ENCODE measurements around the gene UQCC3.
A peak's percentile ranks its signal among the peaks of the same experiment; 100 is the strongest.

The UQCC3 gene

DNA sequence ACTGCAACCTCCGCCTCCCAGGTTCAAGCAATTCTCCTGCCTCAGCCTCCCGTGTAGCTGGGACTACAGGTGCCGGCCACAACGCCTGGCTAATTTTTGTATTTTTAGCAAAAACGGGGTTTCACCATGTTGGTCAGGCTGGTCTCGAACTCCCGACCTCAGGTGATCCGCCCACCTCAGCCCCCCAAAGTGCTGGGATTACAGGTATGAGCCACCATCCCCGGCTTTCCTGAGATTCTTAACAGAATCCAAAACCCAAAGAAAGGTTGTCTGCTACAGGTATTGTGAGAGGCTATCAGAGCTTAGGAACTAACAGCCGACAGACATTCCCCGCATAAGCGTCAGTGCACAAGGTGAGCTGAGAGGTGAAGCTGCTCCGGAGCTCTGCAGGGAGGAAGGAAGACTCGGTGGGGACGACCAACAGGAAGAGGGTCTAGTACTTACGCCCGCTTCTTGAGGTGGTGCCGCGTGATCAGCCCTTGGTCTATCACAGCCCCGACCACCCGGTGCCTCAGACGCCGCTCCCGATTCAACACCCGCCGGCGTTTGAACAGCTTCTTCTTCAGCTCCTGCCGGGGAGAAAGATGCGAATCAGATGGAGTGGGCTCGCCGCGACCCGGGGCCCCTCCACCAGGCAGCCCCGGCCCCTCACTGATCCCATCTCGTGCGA is 6.9 kb upstream of the UQCC3 start:
- Histone ChIP-seq H3K9me3 (ENCODE audit: control insufficient read depth, insufficient read depth, low read length) (no peaks in the 10 kb centered on the region), H3K36me3 (ENCODE audit: control insufficient read depth, low read length) (peaks cover 64% of the 10 kb centered on the region), H3K9me2 (replicated peaks; ENCODE audit: control insufficient read depth, low read length) (no peaks in the 10 kb centered on the region), H3K4me3 (ENCODE audit: low read length) (peak overlapping the region; percentile 98), H3F3A (ENCODE audit: control insufficient read depth, insufficient read depth) (peaks cover 42% of the 10 kb centered on the region), H3K4me1 (ENCODE audit: control insufficient read depth, low read length) (peaks cover 36% of the 10 kb centered on the region), H3K27ac (ENCODE audit: low read depth, low read length) (peak overlapping the region; percentile 92), H3K79me2 (ENCODE audit: control insufficient read depth, low read length) (peaks cover 61% of the 10 kb centered on the region), H3K27me3 (ENCODE audit: control insufficient read depth, low read length) (no peaks in the 10 kb centered on the region), H3K4me2 (ENCODE audit: low read length) (peak overlapping the region; percentile 99), H4K20me1 (ENCODE audit: control insufficient read depth, insufficient read depth, low read depth, low read length) (peaks cover 12% of the 10 kb centered on the region)
- TF ChIP-seq, protein P1, sequence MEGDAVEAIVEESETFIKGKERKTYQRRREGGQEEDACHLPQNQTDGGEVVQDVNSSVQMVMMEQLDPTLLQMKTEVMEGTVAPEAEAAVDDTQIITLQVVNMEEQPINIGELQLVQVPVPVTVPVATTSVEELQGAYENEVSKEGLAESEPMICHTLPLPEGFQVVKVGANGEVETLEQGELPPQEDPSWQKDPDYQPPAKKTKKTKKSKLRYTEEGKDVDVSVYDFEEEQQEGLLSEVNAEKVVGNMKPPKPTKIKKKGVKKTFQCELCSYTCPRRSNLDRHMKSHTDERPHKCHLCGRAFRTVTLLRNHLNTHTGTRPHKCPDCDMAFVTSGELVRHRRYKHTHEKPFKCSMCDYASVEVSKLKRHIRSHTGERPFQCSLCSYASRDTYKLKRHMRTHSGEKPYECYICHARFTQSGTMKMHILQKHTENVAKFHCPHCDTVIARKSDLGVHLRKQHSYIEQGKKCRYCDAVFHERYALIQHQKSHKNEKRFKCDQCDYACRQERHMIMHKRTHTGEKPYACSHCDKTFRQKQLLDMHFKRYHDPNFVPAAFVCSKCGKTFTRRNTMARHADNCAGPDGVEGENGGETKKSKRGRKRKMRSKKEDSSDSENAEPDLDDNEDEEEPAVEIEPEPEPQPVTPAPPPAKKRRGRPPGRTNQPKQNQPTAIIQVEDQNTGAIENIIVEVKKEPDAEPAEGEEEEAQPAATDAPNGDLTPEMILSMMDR (IDR thresholded peaks at IDR 0.05; ENCODE audit: low read depth, low read length, poor library complexity, severe bottlenecking), result no peak
- no peak for TF ChIP-seq EZH2phosphoT487 (IDR thresholded peaks at IDR 0.05; ENCODE audit: borderline replicate concordance, low read length)

DNA sequence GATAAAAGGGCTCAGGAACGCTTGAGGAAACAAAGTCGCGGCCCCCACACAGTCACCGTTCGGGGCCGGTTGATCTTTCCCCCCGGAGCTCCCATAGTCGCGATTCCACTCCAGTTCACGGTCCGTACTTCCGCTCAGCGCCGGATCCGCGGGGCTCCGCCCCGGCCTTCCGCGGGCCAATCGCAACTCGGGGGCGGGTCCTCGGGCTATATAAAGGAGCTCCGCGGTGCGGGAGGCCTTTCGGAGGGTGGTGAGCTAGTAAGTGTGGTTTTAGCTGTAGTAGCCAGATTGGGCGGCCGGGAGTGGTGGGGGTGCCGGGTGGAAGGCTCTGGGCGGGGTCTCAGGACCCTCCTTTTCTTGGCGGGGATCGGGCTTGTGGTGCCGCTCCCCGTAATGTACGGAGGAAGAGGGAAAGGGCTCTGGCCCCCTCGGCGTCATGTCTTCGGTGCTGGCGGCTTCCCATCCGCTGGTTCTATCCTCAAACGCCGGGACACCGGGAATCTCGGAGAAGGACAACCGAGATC is 6.3 kb upstream of the UQCC3 start, which contains the start of the genes C11orf98 and CSKMT:
Gene C11orf98, minus strand, starts transcription at position 136 of the 524 bp plus-strand sequence. Its CDS starts 41 bp downstream, at position 95.
Gene CSKMT, plus strand, starts transcription at position 238 of the 524 bp plus-strand sequence. CDS start 568 bp downstream, outside the sequence.
- H3K27me3 ChIP-seq (ENCODE audit: control insufficient read depth, low read length), result no peaks in the 10 kb centered on the region
- peak within 1 kb of the TSS; percentile 99 for H3K4me2 ChIP-seq (ENCODE audit: low read length)
- H3K9me3 ChIP-seq (ENCODE audit: control insufficient read depth, insufficient read depth, low read length), result no peaks in the 10 kb centered on the region
- peaks cover 46% of the 10 kb centered on the region for H3F3A ChIP-seq (ENCODE audit: control insufficient read depth, insufficient read depth)
- peaks cover 42% of the 10 kb centered on the region for H3K4me1 ChIP-seq (ENCODE audit: control insufficient read depth, low read length)
- no peak for TF ChIP-seq EZH2phosphoT487 (IDR thresholded peaks at IDR 0.05; ENCODE audit: borderline replicate concordance, low read length)
- TF ChIP-seq, protein P1 (IDR thresholded peaks at IDR 0.05; ENCODE audit: low read depth, low read length, poor library complexity, severe bottlenecking), result no peak
- H3K79me2 ChIP-seq (ENCODE audit: control insufficient read depth, low read length), result peaks cover 67% of the 10 kb centered on the region
- H4K20me1 ChIP-seq (ENCODE audit: control insufficient read depth, insufficient read depth, low read depth, low read length), result peaks cover 12% of the 10 kb centered on the region
- H3K4me3 ChIP-seq (ENCODE audit: low read length), result peak within 1 kb of the TSS; percentile 98
- peak within 1 kb of the TSS; percentile 92 for H3K27ac ChIP-seq (ENCODE audit: low read depth, low read length)
- no peaks in the 10 kb centered on the region for H3K9me2 ChIP-seq (replicated peaks; ENCODE audit: control insufficient read depth, low read length)
- peaks cover 70% of the 10 kb centered on the region for H3K36me3 ChIP-seq (ENCODE audit: control insufficient read depth, low read length)

DNA sequence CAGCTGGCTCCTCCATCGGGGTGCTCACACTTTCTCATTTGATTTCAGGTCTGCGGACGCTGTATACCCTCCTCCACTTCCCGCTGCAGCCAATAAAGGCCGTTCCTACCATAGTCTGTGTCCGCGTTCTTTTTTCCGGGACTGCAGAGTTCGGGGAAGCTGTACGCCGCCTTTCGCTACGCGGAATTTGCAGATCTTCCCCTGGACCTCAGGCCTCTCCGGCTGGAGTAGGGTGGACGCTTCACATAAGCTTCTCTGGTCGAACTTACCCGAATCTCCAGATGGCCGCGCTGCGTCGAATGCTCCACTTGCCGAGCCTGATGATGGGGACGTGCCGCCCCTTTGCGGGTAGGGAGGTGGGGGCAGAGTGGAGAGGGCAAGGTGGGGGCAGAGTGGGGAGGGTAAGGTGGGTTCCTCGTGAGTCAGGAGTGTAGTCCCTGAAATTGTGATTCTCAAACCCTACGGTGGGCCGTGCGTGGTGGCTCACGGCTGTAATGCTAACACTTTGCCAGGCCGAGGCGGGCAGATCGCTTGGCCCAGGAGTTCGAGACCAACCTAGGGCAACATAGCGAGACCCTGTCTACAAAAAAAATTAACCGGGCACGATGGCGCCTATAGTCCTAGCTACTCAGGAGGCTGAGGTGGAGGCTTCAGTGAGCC is 5.7 kb upstream of the UQCC3 start:
- Histone ChIP-seq H3K27ac (ENCODE audit: low read depth, low read length) (peak overlapping the region; percentile 92), H3K36me3 (ENCODE audit: control insufficient read depth, low read length) (peaks cover 69% of the 10 kb centered on the region), H3K27me3 (ENCODE audit: control insufficient read depth, low read length) (no peaks in the 10 kb centered on the region), H3K4me3 (ENCODE audit: low read length) (peak overlapping the region; percentile 98), H3K79me2 (ENCODE audit: control insufficient read depth, low read length) (peaks cover 73% of the 10 kb centered on the region), H3K4me2 (ENCODE audit: low read length) (peak overlapping the region; percentile 99), H3K9me2 (replicated peaks; ENCODE audit: control insufficient read depth, low read length) (no peaks in the 10 kb centered on the region), H3K9me3 (ENCODE audit: control insufficient read depth, insufficient read depth, low read length) (no peaks in the 10 kb centered on the region), H4K20me1 (ENCODE audit: control insufficient read depth, insufficient read depth, low read depth, low read length) (peaks cover 12% of the 10 kb centered on the region), H3K4me1 (ENCODE audit: control insufficient read depth, low read length) (peaks cover 48% of the 10 kb centered on the region), H3F3A (ENCODE audit: control insufficient read depth, insufficient read depth) (peaks cover 48% of the 10 kb centered on the region)
- no peak for TF ChIP-seq EZH2phosphoT487 (IDR thresholded peaks at IDR 0.05; ENCODE audit: borderline replicate concordance, low read length)
- TF ChIP-seq, protein P1 (IDR thresholded peaks at IDR 0.05; ENCODE audit: low read depth, low read length, poor library complexity, severe bottlenecking), result no peak
